ENCODE data around the gene GABRB1. TPM values are rescaled to one million over a fixed set of nuclear protein-coding genes. Genes with fewer than 3 reads are reported as not detected.

GABRB1 gene
- total and polyA plus RNA-seq, 2 donors (not counting 1 experiment from before 2014, with no cell fraction given), result not detected

DNA sequence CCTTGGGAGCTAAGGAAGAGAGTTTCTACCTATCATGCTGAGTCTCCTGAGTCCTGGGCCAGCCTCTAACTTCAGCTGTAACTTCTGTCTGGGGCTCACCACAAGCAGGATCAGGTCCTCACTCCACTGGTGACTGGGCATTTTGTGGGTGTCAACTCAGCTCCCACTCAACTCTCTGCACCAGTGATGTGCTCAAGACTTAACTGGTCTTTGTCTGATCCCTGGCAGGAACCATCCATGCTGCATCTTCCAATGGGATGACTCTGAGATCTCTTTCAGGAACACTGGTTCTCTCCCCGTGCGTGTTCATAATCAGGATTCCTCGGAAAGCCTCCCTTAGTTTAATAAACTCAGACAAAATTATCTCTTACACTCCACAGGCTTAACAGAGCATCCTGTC lies 349.8 kb downstream of the GABRB1 start:
- H3K27me3 ChIP-seq (replicated peaks in 1 of 4; ENCODE audit: control extremely low read depth in 1 of 4, control insufficient read depth in 3 of 4, insufficient read depth in 4 of 4, low read length in 3 of 4), result no peaks in the 10 kb centered on the region
- H3K4me3 ChIP-seq (ENCODE audit: control extremely low read depth in 1 of 5, extremely low read depth in 1 of 5, insufficient read depth in 1 of 5, low read depth in 2 of 5, low read length in 4 of 5), result no peak overlapping the region
- no peak for ATAC-seq (ENCODE audit: low read depth)
- TF ChIP-seq, protein P1, sequence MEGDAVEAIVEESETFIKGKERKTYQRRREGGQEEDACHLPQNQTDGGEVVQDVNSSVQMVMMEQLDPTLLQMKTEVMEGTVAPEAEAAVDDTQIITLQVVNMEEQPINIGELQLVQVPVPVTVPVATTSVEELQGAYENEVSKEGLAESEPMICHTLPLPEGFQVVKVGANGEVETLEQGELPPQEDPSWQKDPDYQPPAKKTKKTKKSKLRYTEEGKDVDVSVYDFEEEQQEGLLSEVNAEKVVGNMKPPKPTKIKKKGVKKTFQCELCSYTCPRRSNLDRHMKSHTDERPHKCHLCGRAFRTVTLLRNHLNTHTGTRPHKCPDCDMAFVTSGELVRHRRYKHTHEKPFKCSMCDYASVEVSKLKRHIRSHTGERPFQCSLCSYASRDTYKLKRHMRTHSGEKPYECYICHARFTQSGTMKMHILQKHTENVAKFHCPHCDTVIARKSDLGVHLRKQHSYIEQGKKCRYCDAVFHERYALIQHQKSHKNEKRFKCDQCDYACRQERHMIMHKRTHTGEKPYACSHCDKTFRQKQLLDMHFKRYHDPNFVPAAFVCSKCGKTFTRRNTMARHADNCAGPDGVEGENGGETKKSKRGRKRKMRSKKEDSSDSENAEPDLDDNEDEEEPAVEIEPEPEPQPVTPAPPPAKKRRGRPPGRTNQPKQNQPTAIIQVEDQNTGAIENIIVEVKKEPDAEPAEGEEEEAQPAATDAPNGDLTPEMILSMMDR (IDR thresholded peaks at IDR 0.05), result no peak
- TF ChIP-seq EZH2 (IDR thresholded peaks at IDR 0.05; ENCODE audit: borderline replicate concordance, insufficient read depth, low read depth, low read length, poor library complexity, severe bottlenecking), result no peak
- H3K27me3 Mint-ChIP-seq, result peaks cover 4% of the 10 kb centered on the region
- H3K27ac Mint-ChIP-seq, result no peak overlapping the region
- H3K4me1 ChIP-seq (ENCODE audit: control insufficient read depth in 2 of 2, insufficient read depth in 2 of 2, low read length in 2 of 2), result no peaks in the 10 kb centered on the region
- WGBS (ENCODE audit: insufficient coverage), result 100% methylated on average over 3 of the region's 3 CpGs
- H3K9me3 ChIP-seq (ENCODE audit: control extremely low read depth in 1 of 3, control insufficient read depth in 2 of 3, insufficient read depth in 1 of 3, low read length in 2 of 3), result no peaks in the 10 kb centered on the region
- H3K79me2 ChIP-seq (ENCODE audit: control insufficient read depth, insufficient read depth, low read length), result no peaks in the 10 kb centered on the region
- H4K20me1 ChIP-seq (ENCODE audit: control insufficient read depth, insufficient read depth, low read length, poor library complexity, severe bottlenecking), result no peaks in the 10 kb centered on the region
- no peak overlapping the region for H3K4me3 Mint-ChIP-seq
- H3K4me1 Mint-ChIP-seq, result no peaks in the 10 kb centered on the region
- POLR2A ChIA-PET, result no interaction called here
- H3K27ac ChIP-seq (ENCODE audit: low read length in 2 of 2), result no peak overlapping the region
- CTCF ChIA-PET, result no interaction called here
- DNase-seq, result no peak
- intact Hi-C loops (cut with micrococcal nuclease), result no loop called here
- no peak overlapping the region for H2AFZ ChIP-seq (ENCODE audit: insufficient read depth, low read depth, low read length, poor library complexity, severe bottlenecking)
- H3K36me3 ChIP-seq (replicated peaks in 1 of 2; ENCODE audit: control extremely low read depth in 1 of 2, control insufficient read depth in 1 of 2, extremely low read depth in 1 of 2, insufficient read depth in 2 of 2, low read length in 1 of 2), result no peaks in the 10 kb centered on the region
- H3K4me2 ChIP-seq (replicated peaks; ENCODE audit: low read depth, low read length, poor library complexity, severe bottlenecking), result no peak overlapping the region
- H3K9ac ChIP-seq (ENCODE audit: low read length), result no peak overlapping the region
- no peaks in the 10 kb centered on the region for H3K9me3 Mint-ChIP-seq (ENCODE audit: insufficient read depth)

DNA sequence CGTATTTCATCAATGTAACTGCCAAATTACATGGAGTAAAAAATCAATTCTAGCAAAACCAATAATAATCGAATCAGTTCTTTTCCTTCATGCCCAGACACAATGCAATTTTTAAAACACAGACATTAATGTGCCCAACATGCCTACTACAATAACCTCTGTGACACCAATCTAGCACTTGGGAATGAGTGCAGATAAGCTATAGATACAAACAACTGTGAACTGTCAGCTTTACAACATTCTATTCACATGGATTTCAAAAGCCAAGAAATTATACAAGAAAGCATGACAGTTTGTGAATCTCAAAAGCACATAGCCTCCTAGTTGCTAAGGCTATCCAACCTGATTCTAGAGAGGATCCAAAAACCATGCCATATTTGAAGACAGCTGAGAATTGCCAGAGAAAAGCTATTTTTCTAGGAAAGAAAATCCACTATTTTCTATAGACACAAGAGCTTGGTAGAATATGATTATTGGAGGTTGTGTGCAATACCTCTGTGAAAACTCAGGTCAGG lies 351.5 kb downstream of the GABRB1 start:
- no peak for ATAC-seq (ENCODE audit: low read depth)
- Mint-ChIP-seq H3K27ac (no peak overlapping the region), H3K4me3 (no peak overlapping the region), H3K4me1 (no peaks in the 10 kb centered on the region), H3K9me3 (ENCODE audit: insufficient read depth) (no peaks in the 10 kb centered on the region), H3K27me3 (peaks cover 4% of the 10 kb centered on the region)
- POLR2A ChIA-PET, result no interaction called here
- Histone ChIP-seq H3K27me3 (replicated peaks in 1 of 4; ENCODE audit: control extremely low read depth in 1 of 4, control insufficient read depth in 3 of 4, insufficient read depth in 4 of 4, low read length in 3 of 4) (no peaks in the 10 kb centered on the region), H3K36me3 (replicated peaks in 1 of 2; ENCODE audit: control extremely low read depth in 1 of 2, control insufficient read depth in 1 of 2, extremely low read depth in 1 of 2, insufficient read depth in 2 of 2, low read length in 1 of 2) (no peaks in the 10 kb centered on the region), H3K4me2 (replicated peaks; ENCODE audit: low read depth, low read length, poor library complexity, severe bottlenecking) (no peak overlapping the region), H3K27ac (ENCODE audit: low read length in 2 of 2) (no peak overlapping the region), H3K79me2 (ENCODE audit: control insufficient read depth, insufficient read depth, low read length) (no peaks in the 10 kb centered on the region), H3K9ac (ENCODE audit: low read length) (no peak overlapping the region), H3K4me1 (ENCODE audit: control insufficient read depth in 2 of 2, insufficient read depth in 2 of 2, low read length in 2 of 2) (no peaks in the 10 kb centered on the region), H4K20me1 (ENCODE audit: control insufficient read depth, insufficient read depth, low read length, poor library complexity, severe bottlenecking) (no peaks in the 10 kb centered on the region), H3K9me3 (ENCODE audit: control extremely low read depth in 1 of 3, control insufficient read depth in 2 of 3, insufficient read depth in 1 of 3, low read length in 2 of 3) (no peaks in the 10 kb centered on the region), H3K4me3 (ENCODE audit: control extremely low read depth in 1 of 5, extremely low read depth in 1 of 5, insufficient read depth in 1 of 5, low read depth in 2 of 5, low read length in 4 of 5) (no peak overlapping the region), H2AFZ (ENCODE audit: insufficient read depth, low read depth, low read length, poor library complexity, severe bottlenecking) (no peak overlapping the region)
- WGBS (ENCODE audit: insufficient coverage), result 83% methylated on average over 2 of the region's 2 CpGs
- CTCF ChIA-PET, result interaction anchor here (0.9 to 1.6 kb wide), 11 partner anchors 9 to 1439 kb away, joined by 3 to 8 read pairs (median 4); partner anchors contain the start of gene ATP10D
- TF ChIP-seq, protein P1 (IDR thresholded peaks at IDR 0.05), result no peak
- TF ChIP-seq EZH2 (IDR thresholded peaks at IDR 0.05; ENCODE audit: borderline replicate concordance, insufficient read depth, low read depth, low read length, poor library complexity, severe bottlenecking), result no peak
- DNase-seq, result no peak
- intact Hi-C loops (cut with micrococcal nuclease), result no loop called here

All from B cell (primary cell).